T-helper 2 cell treated with Interferon-gamma antibody and Interleukin-4, amounts not matched to agents 5 μg/mL and 100 μg/mL, for 36 hours (primary cell): ENCODE data around the gene CEMIP2.
A peak's percentile ranks its signal among the peaks of the same experiment; 100 is the strongest.
"Not testable (repeated sequence)": the region's sequence is repeated elsewhere in the genome, so short reads cannot be mapped to it uniquely, and the experiment has no call there.

Source experiments
- DNase-seq: peaks from one replicate; pipeline ENCODE4 v3.0.0; 2021; ENCODE audit warnings: low spot score
- H3K27ac Mint-ChIP-seq: one replicate; pipeline ENCODE4 v1.8.0; 2021; ENCODE audit warnings: mild to moderate bottlenecking, mixed read lengths
- H3K27me3 Mint-ChIP-seq: one replicate; pipeline ENCODE4 v1.8.0; 2021; ENCODE audit warnings: low read depth, mixed read lengths
- H3K36me3 Mint-ChIP-seq: one replicate; pipeline ENCODE4 v1.8.0; 2021; ENCODE audit warnings: low read depth, mixed read lengths
- H3K4me1 Mint-ChIP-seq: one replicate; pipeline ENCODE4 v1.8.0; 2021; ENCODE audit warnings: low read depth, mixed read lengths
- H3K4me3 Mint-ChIP-seq: one replicate; pipeline ENCODE4 v1.8.0; 2022; ENCODE audit warnings: mild to moderate bottlenecking, moderate library complexity, mixed read lengths
- H3K9me3 Mint-ChIP-seq: one replicate; pipeline ENCODE4 v1.8.0; 2021; ENCODE audit warnings: mixed read lengths

The CEMIP2 gene

GRCh38 chr9:71703172-71703872, 65.0 kb downstream of the CEMIP2 start:
- no peak overlapping the region for H3K27ac Mint-ChIP-seq
- H3K9me3 Mint-ChIP-seq: no peaks in the 10 kb centered on the region
- no peak overlapping the region for H3K4me3 Mint-ChIP-seq
- no peaks in the 10 kb centered on the region for H3K27me3 Mint-ChIP-seq
- peaks cover 2% of the 10 kb centered on the region for H3K4me1 Mint-ChIP-seq
- no peak for DNase-seq
- H3K36me3 Mint-ChIP-seq: peaks cover 44% of the 10 kb centered on the region

DNA sequence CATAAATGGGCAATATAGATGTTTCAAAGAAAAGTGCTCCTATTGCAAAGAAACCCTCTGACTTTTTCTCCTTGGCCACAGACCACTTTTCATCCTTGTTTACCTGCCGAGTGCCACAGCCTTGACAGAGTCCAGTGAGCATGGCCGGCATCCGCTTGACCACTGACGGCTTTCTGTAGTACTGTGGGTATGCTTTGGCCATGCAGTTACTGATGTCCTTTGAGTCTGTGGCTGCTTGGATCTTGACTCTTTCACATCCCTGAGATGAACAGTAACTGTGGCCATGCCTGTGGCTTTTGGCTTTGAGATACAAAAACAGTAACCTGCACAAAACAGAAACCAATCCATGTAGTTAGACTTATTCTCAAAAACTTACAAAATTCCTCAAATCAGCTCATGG, 70.4 kb downstream of the CEMIP2 start:
- peaks cover 44% of the 10 kb centered on the region for H3K36me3 Mint-ChIP-seq
- H3K27ac Mint-ChIP-seq: no peak overlapping the region
- H3K27me3 Mint-ChIP-seq: no peaks in the 10 kb centered on the region
- no peak overlapping the region for H3K4me3 Mint-ChIP-seq
- DNase-seq: no peak
- no peaks in the 10 kb centered on the region for H3K9me3 Mint-ChIP-seq
- peaks cover 4% of the 10 kb centered on the region for H3K4me1 Mint-ChIP-seq

GRCh38 chr9:71694332-71694731, 74.0 kb downstream of the CEMIP2 start:
- H3K4me1 Mint-ChIP-seq: peaks cover 4% of the 10 kb centered on the region
- DNase-seq: no peak

DNA sequence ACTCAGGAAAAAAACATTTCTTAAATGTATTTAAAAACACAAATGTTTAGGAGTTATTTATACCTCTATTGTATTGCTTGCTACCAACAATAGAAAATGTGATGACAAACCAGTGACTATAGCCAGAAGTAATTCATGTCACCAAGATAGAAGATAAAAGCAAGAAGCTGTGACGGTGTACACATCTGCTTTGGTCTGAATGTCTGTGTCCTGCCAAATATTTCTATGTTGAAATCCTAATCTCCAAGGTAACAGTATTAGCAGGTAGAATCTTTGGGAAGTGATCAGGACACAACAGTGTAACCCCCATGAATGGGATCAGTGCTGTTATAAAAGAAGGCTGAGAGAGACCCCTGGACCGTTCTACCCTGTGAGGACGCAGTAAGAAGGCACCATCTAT, 74.7 kb downstream of the CEMIP2 start:
- H3K36me3 Mint-ChIP-seq: peaks cover 49% of the 10 kb centered on the region
- H3K27ac Mint-ChIP-seq: no peak overlapping the region
- peaks cover 4% of the 10 kb centered on the region for H3K4me1 Mint-ChIP-seq
- no peak for DNase-seq
- H3K27me3 Mint-ChIP-seq: no peaks in the 10 kb centered on the region
- no peaks in the 10 kb centered on the region for H3K9me3 Mint-ChIP-seq
- no peak overlapping the region for H3K4me3 Mint-ChIP-seq

More at GRCh38 chr9:71694332-71694731, 74.0 kb downstream of the CEMIP2 start:
- H3K27ac Mint-ChIP-seq: no peak overlapping the region
- no peaks in the 10 kb centered on the region for H3K27me3 Mint-ChIP-seq
- peaks cover 46% of the 10 kb centered on the region for H3K36me3 Mint-ChIP-seq
- H3K4me3 Mint-ChIP-seq: no peak overlapping the region
- H3K9me3 Mint-ChIP-seq: no peaks in the 10 kb centered on the region

GRCh38 chr9:71692337-71692736, 76.0 kb downstream of the CEMIP2 start:
- no peaks in the 10 kb centered on the region for H3K9me3 Mint-ChIP-seq
- DNase-seq: no peak
- peaks cover 5% of the 10 kb centered on the region for H3K4me1 Mint-ChIP-seq
- H3K27ac Mint-ChIP-seq: no peak overlapping the region
- no peak overlapping the region for H3K4me3 Mint-ChIP-seq
- peaks cover 45% of the 10 kb centered on the region for H3K36me3 Mint-ChIP-seq
- no peaks in the 10 kb centered on the region for H3K27me3 Mint-ChIP-seq

DNA sequence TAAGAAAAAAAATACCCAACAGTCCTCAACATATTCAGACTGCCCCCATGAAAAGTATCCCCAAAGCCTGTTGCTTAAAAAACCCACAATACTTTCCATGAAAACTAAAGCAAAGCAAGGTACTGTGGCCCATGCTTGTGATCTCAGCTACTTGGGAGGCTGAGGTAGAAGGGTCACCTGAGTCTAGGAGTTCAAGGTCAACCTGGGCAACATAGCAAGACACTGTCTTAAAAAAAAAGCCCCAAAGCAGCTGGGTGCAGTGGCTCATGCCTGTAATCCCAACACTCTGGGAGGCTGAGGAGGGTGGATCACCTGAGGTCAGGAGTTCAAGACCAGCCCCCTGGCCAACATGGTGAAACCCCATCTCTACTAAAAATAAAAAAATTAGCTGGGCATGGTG, 76.7 kb downstream of the CEMIP2 start:
- H3K9me3 Mint-ChIP-seq, H3K27me3 Mint-ChIP-seq, H3K27ac Mint-ChIP-seq, H3K4me3 Mint-ChIP-seq, DNase-seq, H3K4me1 Mint-ChIP-seq: not testable (repeated sequence)
- peaks cover 48% of the 10 kb centered on the region for H3K36me3 Mint-ChIP-seq

DNA sequence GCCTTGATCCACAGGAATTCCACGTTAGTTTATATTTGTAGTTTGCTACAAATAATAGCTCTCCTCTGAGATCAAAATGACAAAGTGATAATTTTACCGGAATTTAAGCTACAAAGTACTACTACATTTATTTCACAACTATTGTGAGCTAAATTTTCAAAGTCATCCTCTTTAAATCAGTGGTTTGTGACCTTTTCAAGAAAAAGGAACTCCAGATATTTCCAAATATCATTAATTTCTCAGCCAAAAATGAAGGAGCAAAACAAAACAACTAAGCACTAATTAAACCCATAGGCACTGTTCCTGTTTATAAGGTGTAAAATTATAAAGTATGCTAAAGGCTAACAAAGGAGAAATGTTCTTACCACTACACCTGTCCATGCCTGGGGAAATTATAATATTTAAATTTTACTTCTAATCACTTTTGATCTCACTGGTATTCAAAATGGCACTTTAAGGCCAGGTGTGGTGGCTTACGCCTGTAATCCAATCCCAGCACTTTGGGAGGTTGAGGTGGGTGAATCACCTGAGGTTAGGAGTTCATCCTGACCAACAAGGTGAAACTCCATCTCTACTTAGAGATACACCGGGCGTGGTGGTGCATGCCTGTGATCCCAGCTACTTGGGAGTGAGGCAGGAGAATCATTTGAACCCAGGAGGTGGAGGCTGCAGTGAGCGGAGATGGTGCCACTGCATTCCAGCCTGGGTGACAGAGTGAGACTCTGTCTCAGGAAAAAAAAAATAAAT, 77.5 kb downstream of the CEMIP2 start:
- Mint-ChIP-seq H3K36me3 (peaks cover 49% of the 10 kb centered on the region), H3K9me3 (no peaks in the 10 kb centered on the region), H3K27ac (no peak overlapping the region), H3K4me1 (peaks cover 10% of the 10 kb centered on the region), H3K27me3 (no peaks in the 10 kb centered on the region), H3K4me3 (no peak overlapping the region)
- no peak for DNase-seq

GRCh38 chr9:71690063-71690688, 78.1 kb downstream of the CEMIP2 start:
- no peaks in the 10 kb centered on the region for H3K27me3 Mint-ChIP-seq
- DNase-seq: no peak
- H3K36me3 Mint-ChIP-seq: peaks cover 52% of the 10 kb centered on the region
- no peak overlapping the region for H3K27ac Mint-ChIP-seq
- H3K4me3 Mint-ChIP-seq: no peak overlapping the region
- no peaks in the 10 kb centered on the region for H3K9me3 Mint-ChIP-seq
- peaks cover 16% of the 10 kb centered on the region for H3K4me1 Mint-ChIP-seq

GRCh38 chr9:71687676-71688075, 80.6 kb downstream of the CEMIP2 start:
- Mint-ChIP-seq H3K4me1 (peaks cover 34% of the 10 kb centered on the region), H3K4me3 (no peak overlapping the region), H3K27ac (no peak overlapping the region)

GRCh38 chr9:71685988-71686387, 82.3 kb downstream of the CEMIP2 start:
- Mint-ChIP-seq H3K4me3 (peak overlapping the region; percentile 44), H3K9me3 (no peaks in the 10 kb centered on the region), H3K27ac (peak overlapping the region; percentile 17), H3K27me3 (no peaks in the 10 kb centered on the region), H3K4me1 (peaks cover 33% of the 10 kb centered on the region), H3K36me3 (peaks cover 60% of the 10 kb centered on the region)
- DNase-seq: no peak

More at GRCh38 chr9:71687676-71688075, 80.6 kb downstream of the CEMIP2 start:
- Mint-ChIP-seq H3K27me3 (no peaks in the 10 kb centered on the region), H3K9me3 (no peaks in the 10 kb centered on the region), H3K36me3 (peaks cover 58% of the 10 kb centered on the region)
- no peak for DNase-seq

- Mint-ChIP-seq H3K27me3 (no peaks in the 10 kb centered on the region), H3K4me1 (peaks cover 33% of the 10 kb centered on the region), H3K9me3 (no peaks in the 10 kb centered on the region), H3K27ac (peak overlapping the region; percentile 0), H3K36me3 (peaks cover 56% of the 10 kb centered on the region), H3K4me3 (peak overlapping the region; percentile 44)
- DNase-seq: peak; percentile 51
Measured at GRCh38 chr9:71685394-71685793, 82.9 kb downstream of the CEMIP2 start.

- Mint-ChIP-seq H3K27ac (peak overlapping the region; percentile 29), H3K4me3 (peak overlapping the region; percentile 42), H3K36me3 (peaks cover 49% of the 10 kb centered on the region), H3K4me1 (peaks cover 34% of the 10 kb centered on the region), H3K27me3 (no peaks in the 10 kb centered on the region), H3K9me3 (no peaks in the 10 kb centered on the region)
- DNase-seq: no peak
Measured at GRCh38 chr9:71684566-71684965, 83.7 kb downstream of the CEMIP2 start.

DNA sequence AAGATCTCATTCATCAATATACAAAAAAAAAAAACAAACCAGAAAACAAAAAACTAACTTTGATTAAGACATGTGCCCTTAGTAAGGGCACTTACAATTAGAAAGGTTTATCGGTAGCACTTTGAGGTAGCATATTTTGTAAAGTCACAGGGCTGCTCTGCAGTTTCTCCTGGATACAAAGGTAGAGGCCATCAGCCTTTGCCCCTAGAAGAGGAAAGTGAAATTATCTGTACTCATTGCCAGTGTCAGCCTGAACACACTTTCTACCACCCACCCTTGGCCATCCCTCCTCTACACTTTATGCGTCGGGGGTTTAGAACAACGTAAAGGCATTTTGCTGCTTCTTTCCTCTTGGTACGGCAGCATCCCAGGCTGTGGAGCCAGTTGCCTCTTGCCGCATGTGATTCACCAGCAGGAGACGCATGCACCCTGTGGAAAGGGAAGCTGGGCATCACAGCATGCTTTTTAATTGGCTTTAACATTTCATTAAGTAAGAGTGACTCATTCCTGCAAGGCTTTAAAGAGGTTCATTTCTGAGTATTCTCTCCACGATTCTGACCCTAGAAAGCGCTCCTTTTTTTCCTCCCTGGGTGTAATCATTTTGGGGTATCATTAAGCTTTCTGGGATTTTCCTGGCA, 84.6 kb downstream of the CEMIP2 start:
- H3K9me3 Mint-ChIP-seq: no peaks in the 10 kb centered on the region
- peaks cover 37% of the 10 kb centered on the region for H3K4me1 Mint-ChIP-seq
- peak overlapping the region; percentile 54 for H3K4me3 Mint-ChIP-seq
- no peak for DNase-seq
- H3K27me3 Mint-ChIP-seq: no peaks in the 10 kb centered on the region
- H3K27ac Mint-ChIP-seq: peak overlapping the region; percentile 19
- H3K36me3 Mint-ChIP-seq: peaks cover 44% of the 10 kb centered on the region
